GM12801 (cell line): Measurements from ENCODE around the gene TRH.

Experiments
- TF ChIP-seq, protein P1 (sequence below): IDR thresholded peaks from one replicate; pipeline ENCODE4 v1.5.1; 2011; ENCODE audit warnings: control low read depth; ENCODE audit not compliant: insufficient read length; ENCODE audit errors: extremely low read depth

Gene TRH

GRCh38 chr3:129938140-129938930 is 36.2 kb upstream of the TRH start:
- TF ChIP-seq, protein P1, sequence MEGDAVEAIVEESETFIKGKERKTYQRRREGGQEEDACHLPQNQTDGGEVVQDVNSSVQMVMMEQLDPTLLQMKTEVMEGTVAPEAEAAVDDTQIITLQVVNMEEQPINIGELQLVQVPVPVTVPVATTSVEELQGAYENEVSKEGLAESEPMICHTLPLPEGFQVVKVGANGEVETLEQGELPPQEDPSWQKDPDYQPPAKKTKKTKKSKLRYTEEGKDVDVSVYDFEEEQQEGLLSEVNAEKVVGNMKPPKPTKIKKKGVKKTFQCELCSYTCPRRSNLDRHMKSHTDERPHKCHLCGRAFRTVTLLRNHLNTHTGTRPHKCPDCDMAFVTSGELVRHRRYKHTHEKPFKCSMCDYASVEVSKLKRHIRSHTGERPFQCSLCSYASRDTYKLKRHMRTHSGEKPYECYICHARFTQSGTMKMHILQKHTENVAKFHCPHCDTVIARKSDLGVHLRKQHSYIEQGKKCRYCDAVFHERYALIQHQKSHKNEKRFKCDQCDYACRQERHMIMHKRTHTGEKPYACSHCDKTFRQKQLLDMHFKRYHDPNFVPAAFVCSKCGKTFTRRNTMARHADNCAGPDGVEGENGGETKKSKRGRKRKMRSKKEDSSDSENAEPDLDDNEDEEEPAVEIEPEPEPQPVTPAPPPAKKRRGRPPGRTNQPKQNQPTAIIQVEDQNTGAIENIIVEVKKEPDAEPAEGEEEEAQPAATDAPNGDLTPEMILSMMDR: no peak

DNA sequence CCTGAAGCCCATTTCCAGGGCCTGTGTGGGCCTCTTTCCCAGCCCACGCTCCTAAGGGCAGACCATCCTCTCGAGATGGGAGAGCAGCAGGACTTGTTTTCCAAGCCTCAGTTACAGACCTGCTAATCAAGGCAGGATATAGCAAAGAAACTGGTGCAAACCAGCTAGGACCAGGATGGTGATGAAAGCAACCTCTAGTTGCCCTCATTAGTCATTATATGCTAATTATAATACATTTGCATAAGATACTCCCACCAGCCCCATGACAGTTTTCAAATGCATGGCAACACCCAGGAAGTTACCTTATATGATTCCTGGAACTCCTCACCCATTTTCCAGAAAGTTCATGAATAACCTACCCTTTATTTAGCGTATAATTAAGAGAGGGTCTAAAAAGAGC is 34.4 kb upstream of the TRH start:
- TF ChIP-seq, protein P1: no peak

DNA sequence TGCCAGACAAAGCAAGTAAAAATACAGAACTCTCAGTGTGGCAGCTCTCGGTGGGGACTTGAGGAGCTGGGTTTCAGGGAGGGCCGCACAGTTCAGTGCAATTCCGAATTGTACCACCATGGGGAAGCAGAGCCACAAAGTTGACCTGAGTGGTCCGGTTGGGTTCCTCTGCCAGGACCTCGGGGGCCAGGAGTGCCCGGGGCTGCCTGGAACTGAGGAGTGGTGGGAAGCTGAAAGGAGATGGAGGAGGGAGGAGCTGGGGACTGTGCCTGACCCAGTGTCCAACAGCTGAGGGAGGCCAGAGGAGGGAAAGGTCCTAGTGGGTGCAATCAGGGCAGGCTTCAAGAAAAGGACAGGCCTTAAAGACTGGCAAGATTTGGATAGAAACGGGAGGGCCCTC is 32.2 kb upstream of the TRH start:
- TF ChIP-seq, protein P1: no peak

DNA sequence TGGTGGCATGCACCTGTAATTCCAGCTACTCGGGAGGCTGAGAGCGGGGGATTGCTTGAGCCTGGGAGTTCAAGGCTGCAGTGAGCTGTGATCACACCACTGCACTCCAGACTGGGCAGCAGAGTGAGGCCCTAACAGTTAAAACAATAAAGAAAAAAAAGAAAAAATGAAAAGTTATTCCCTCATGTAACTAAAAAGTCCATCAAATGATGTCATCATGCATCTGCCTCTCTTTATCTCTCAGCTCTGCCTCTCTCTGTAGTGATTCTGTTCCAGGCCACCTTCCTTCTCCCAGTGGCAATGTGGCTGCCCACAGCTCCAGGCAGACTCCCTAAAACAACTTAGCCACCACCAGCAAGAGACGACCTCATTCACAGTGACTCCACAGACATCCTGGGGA is 31.5 kb upstream of the TRH start:
- TF ChIP-seq, protein P1: no peak

GRCh38 chr3:129944709-129945108 is 29.8 kb upstream of the TRH start:
- TF ChIP-seq, protein P1: no peak

DNA sequence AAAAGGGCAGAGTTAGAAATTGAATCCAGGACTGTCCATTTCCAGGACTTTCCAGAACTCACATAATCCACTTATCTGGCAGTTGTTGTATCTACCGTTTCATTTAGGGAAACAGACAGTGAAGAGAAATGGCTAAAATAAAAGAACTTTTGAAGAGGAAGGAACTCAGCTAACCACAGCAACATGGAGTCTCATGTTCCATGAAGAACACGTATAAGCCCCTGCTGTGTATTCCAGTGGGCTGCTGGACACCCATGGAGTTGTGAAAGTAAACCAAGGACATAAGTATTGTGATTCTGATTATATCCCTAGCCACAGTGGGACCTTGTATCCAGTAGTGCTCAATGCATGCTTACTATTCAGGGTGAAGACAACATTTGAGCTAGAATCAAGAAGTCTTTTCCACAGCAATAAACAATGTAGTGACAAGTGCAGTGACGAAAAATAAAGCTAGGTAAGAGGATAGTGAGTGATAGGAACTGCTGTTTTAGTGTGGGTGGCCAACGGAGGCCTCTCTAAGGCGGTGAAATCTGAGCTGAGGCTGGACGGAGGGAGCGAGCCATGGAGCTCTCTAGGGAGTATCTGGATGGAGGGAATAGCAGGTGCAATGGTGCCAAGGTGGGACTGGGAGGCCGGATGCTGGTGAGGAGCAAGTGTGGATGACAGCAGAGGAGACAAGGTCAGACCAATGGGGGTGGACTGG is 26.8 kb upstream of the TRH start:
- TF ChIP-seq, protein P1: no peak

- TF ChIP-seq, protein P1: no peak
These were observed 24.0 kb upstream of the TRH start for GRCh38 chr3:129950318-129951046.
